ENCODE results near the gene COLEC11.

Gene COLEC11

DNA sequence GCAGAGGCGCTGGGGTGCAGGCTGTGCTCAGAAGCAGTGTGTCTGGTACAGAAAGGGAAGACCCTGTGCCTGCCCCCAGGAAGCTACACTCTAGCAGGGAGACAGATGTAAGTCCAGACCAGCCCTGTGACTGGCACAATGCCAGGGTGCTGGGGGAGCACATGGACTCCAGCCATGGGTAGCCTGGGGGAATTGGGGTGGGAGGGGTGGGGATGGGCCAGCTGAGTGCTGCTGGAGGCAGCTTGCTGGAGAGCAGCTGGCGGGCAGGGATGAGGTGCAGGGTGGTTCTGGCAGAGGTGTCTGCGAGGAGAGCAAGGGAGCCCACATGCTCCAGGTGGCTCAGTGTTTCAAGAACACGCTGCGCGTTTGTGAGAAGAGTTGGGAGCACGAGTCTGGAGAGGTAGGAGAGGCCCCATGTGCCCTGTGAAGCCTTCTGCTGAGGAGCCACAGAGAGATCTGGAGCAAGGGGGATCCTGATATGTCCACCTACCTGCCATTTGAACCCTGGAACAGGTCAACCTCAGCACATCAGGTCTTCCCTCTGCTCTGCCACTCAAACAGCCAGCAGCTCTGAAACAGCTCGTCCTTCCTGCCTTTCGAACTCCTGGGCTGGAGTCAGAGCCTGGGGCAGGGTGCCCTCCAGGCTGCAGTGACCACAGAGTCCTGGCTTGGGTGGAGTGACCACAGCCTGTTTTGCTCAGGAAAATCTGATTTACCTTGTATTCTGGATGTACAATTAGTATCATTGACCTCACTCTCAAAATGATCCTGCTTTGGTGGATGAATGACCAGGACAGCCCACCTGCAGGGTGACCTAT lies 78.2 kb downstream of the COLEC11 start:
- no peak overlapping the region for H3K4me3 ChIP-seq (ENCODE audit: low read length)
- DNase-seq (ENCODE audit: low read depth): no peak
- TF ChIP-seq, protein P1, sequence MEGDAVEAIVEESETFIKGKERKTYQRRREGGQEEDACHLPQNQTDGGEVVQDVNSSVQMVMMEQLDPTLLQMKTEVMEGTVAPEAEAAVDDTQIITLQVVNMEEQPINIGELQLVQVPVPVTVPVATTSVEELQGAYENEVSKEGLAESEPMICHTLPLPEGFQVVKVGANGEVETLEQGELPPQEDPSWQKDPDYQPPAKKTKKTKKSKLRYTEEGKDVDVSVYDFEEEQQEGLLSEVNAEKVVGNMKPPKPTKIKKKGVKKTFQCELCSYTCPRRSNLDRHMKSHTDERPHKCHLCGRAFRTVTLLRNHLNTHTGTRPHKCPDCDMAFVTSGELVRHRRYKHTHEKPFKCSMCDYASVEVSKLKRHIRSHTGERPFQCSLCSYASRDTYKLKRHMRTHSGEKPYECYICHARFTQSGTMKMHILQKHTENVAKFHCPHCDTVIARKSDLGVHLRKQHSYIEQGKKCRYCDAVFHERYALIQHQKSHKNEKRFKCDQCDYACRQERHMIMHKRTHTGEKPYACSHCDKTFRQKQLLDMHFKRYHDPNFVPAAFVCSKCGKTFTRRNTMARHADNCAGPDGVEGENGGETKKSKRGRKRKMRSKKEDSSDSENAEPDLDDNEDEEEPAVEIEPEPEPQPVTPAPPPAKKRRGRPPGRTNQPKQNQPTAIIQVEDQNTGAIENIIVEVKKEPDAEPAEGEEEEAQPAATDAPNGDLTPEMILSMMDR (IDR thresholded peaks at IDR 0.05; ENCODE audit: insufficient read depth, low read depth, low read length, missing control alignments): no peak

DNA sequence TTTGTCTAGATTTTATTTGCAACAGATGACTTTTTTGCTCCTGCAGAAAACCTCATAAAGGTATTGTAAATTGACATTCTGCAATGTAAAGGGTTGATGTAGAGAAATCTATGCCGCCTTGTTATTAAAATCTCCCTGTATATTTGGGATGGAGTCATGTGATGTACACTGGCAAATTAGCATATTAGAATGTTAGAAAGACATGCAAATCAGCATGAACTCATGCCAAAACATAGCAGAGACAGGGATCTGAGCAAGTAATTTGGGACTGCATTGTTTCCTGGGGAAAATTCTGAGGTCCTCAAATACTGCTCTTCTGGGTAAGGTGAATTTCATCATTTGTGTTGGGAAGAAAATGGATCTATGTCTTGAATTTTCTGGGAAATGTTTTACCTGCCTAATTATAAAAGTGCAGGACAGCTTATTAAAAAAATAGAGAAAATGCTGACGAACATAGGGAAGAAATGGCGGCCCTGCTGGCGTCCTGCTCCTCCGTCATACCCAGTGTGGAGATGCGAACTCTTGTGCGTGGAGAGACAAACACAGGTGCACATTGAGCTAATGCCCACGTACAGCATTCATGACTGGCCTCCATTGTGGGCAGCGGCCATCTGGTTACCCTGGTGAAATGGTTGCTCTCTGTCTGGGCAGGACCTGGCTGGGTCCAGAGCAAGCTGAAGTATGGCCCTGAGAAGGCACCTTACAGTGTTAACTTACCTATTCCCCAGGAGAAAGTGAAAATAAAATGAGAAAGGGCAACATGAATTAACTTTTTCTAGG lies 79.3 kb downstream of the COLEC11 start:
- no peak overlapping the region for H3K4me3 ChIP-seq (ENCODE audit: low read length)
- TF ChIP-seq, protein P1 (IDR thresholded peaks at IDR 0.05; ENCODE audit: insufficient read depth, low read depth, low read length, missing control alignments): no peak
- DNase-seq (ENCODE audit: low read depth): no peak

DNA sequence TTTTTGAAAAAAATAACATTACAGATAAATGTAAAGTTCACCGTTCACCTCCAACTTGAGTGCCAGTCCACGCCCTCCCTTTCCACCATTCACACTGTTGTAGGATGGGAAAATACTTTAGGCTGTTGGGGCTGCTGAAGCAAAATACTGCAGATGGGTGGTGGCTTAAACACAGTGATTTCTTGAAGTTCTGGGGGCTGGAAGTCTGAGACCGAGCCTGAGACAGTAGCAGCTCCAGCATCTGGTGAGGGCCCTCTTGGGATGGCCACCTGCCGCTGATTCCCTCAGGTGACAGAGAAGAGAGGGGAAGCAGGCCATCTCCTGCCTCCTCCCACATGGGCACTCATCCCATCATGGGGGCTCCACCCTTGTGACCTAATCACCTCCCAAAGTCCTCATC lies 80.8 kb downstream of the COLEC11 start:
- DNase-seq (ENCODE audit: low read depth): no peak
- TF ChIP-seq, protein P1 (IDR thresholded peaks at IDR 0.05; ENCODE audit: insufficient read depth, low read depth, low read length, missing control alignments): no peak
- no peak overlapping the region for H3K4me3 ChIP-seq (ENCODE audit: low read length)

DNA sequence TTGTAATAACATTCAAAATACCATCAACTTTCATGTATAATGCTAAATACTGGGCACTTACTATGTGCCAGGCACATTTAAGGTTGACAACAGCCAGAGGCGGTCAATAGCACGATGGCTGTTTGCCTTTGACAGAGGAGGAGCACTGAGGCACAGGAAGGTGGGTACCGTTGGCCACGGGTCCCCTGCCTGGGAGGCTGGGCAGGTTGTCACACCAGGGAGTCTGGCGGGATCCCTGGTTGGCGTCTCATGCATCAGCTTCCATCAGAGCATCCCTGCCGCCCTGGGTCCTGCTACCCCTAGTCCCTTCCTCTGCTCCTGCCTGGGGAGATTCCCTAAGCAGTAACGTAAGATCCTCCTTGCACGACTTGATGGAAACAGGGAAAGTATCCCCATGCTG lies 82.5 kb downstream of the COLEC11 start:
- DNase-seq (ENCODE audit: low read depth): no peak
- no peak overlapping the region for H3K4me3 ChIP-seq (ENCODE audit: low read length)
- TF ChIP-seq, protein P1 (IDR thresholded peaks at IDR 0.05; ENCODE audit: insufficient read depth, low read depth, low read length, missing control alignments): no peak

DNA sequence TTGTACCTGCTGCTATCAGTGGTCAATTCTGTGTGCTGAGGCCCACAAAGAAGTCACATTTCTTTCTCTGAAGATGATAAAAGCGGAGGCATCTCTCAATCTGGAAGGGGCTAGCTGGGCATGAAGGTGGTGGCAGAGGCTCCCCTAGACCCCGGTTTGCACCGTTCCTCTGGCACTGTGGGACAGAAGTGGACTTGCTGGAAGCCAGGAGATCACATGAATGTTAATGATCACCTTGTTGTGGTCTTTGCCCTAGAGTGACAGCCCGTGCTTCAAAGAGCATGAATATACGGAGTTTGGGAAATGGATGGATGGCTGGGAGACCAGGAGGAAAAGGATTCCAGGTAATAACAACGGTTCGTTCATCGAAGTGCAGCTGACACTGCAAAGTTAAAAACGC lies 83.3 kb downstream of the COLEC11 start:
- no peak for DNase-seq (ENCODE audit: low read depth)
- TF ChIP-seq, protein P1 (IDR thresholded peaks at IDR 0.05; ENCODE audit: insufficient read depth, low read depth, low read length, missing control alignments): no peak
- no peak overlapping the region for H3K4me3 ChIP-seq (ENCODE audit: low read length)

- TF ChIP-seq, protein P1 (IDR thresholded peaks at IDR 0.05; ENCODE audit: insufficient read depth, low read depth, low read length, missing control alignments): no peak
- no peak overlapping the region for H3K4me3 ChIP-seq (ENCODE audit: low read length)
- no peak for DNase-seq (ENCODE audit: low read depth)
Measured at GRCh38 chr2:3679180-3679579, 84.3 kb downstream of the COLEC11 start.

Measured in epithelial cell of esophagus (primary cell).